Mammary epithelial cell (primary cell): ENCODE data around the gene SH3TC1.

Source experiments
- EZH2 ChIP-seq: IDR thresholded peaks from 2 replicates; pipeline ENCODE4 v1.6.1; 2012; ENCODE audit warnings: low read length, inconsistent platforms, borderline replicate concordance
- TF ChIP-seq, protein P1 (sequence below), 2 donors: IDR thresholded peaks in 1 of 2; conservative IDR thresholded peaks in 1 of 2; 2 replicates each; pipeline ENCODE4 v1.5.1; 2011 to 2012; ENCODE audit warnings: inconsistent platforms in 2 of 2, low read length in 2 of 2, mild to moderate bottlenecking in 2 of 2, control low read depth in 1 of 2, low read depth in 1 of 2; ENCODE audit not compliant: insufficient read depth in 1 of 2; ENCODE audit errors: extremely low read depth in 1 of 2

DNA sequence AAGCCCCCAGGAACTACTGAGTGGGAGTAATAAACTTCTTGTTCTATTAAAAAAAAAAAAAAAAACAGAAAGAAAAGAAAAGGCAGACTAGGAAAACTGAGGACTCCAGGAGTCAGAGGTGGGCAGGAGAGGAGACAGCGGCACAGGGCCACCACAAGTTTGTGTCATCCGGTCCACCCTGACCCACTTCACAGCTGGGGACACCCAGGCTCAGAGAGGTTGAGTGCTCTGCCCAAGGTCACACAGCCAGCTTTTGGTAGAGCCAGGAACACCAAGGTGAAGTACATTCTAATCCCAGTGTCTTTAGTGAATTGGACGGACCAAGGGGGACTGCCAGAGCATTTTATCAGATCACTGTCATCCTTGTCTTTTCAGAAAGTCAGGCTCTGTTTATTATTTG is 24.1 kb upstream of the SH3TC1 start:
- TF ChIP-seq, protein P1, sequence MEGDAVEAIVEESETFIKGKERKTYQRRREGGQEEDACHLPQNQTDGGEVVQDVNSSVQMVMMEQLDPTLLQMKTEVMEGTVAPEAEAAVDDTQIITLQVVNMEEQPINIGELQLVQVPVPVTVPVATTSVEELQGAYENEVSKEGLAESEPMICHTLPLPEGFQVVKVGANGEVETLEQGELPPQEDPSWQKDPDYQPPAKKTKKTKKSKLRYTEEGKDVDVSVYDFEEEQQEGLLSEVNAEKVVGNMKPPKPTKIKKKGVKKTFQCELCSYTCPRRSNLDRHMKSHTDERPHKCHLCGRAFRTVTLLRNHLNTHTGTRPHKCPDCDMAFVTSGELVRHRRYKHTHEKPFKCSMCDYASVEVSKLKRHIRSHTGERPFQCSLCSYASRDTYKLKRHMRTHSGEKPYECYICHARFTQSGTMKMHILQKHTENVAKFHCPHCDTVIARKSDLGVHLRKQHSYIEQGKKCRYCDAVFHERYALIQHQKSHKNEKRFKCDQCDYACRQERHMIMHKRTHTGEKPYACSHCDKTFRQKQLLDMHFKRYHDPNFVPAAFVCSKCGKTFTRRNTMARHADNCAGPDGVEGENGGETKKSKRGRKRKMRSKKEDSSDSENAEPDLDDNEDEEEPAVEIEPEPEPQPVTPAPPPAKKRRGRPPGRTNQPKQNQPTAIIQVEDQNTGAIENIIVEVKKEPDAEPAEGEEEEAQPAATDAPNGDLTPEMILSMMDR (conservative IDR thresholded peaks at IDR 0.05 in 1 of 2, IDR thresholded peaks at IDR 0.05 in 1 of 2; ENCODE audit: extremely low read depth in 1 of 2, insufficient read depth in 1 of 2, low read depth in 1 of 2, low read length in 2 of 2), result no peak
- TF ChIP-seq EZH2, result no peak
